Uterus (tissue), 2 donors: ENCODE data around the gene PPEF2.

ENCODE experiments used
- POLR2A ChIP-seq, 2 donors: fragments of 450-650 bp; IDR thresholded peaks; one replicate each; pipeline ENCODE4 v1.6.1; 2016; ENCODE audit warnings: antibody characterized with exemption in 2 of 2, mild to moderate bottlenecking in 1 of 2, moderate library complexity in 1 of 2
- TF ChIP-seq, protein P1 (sequence below), 4 experiments: fragments of 200-600 bp in 2 of 4; fragments of 450-650 bp in 2 of 4; sonication (generic) in 2 of 4; IDR thresholded peaks; one replicate each; pipeline ENCODE4 v1.5.1; 2016 to 2019; ENCODE audit warnings: antibody characterized with exemption in 4 of 4, mild to moderate bottlenecking in 2 of 4, moderate library complexity in 1 of 4

DNA sequence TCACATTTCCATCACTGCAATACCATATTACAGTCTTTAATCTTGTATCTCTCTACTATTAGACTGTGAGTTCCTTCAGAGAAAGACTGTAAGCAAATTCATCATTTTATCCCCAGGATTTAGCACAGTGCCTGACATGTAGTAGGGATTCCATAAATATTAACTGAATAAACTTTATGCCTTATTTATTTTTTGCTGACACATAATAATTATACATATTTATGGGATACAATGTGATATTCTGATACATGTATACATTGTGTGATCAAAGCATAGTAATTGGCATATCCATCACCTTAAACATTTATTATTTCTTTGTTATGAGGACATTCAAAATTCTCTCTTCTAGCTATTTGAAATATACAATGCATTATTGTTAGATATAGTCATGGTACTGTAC is 3.7 kb downstream of the PPEF2 start:
- TF ChIP-seq, protein P1, sequence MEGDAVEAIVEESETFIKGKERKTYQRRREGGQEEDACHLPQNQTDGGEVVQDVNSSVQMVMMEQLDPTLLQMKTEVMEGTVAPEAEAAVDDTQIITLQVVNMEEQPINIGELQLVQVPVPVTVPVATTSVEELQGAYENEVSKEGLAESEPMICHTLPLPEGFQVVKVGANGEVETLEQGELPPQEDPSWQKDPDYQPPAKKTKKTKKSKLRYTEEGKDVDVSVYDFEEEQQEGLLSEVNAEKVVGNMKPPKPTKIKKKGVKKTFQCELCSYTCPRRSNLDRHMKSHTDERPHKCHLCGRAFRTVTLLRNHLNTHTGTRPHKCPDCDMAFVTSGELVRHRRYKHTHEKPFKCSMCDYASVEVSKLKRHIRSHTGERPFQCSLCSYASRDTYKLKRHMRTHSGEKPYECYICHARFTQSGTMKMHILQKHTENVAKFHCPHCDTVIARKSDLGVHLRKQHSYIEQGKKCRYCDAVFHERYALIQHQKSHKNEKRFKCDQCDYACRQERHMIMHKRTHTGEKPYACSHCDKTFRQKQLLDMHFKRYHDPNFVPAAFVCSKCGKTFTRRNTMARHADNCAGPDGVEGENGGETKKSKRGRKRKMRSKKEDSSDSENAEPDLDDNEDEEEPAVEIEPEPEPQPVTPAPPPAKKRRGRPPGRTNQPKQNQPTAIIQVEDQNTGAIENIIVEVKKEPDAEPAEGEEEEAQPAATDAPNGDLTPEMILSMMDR (IDR thresholded peaks at IDR 0.05), result no peak
- no peak for TF ChIP-seq POLR2A (IDR thresholded peaks at IDR 0.05)
